ENCODE measurements around the gene PWP1.
"Not testable (repeated sequence)": the region's sequence is repeated elsewhere in the genome, so short reads cannot be mapped to it uniquely, and the experiment has no call there.

The PWP1 gene

DNA sequence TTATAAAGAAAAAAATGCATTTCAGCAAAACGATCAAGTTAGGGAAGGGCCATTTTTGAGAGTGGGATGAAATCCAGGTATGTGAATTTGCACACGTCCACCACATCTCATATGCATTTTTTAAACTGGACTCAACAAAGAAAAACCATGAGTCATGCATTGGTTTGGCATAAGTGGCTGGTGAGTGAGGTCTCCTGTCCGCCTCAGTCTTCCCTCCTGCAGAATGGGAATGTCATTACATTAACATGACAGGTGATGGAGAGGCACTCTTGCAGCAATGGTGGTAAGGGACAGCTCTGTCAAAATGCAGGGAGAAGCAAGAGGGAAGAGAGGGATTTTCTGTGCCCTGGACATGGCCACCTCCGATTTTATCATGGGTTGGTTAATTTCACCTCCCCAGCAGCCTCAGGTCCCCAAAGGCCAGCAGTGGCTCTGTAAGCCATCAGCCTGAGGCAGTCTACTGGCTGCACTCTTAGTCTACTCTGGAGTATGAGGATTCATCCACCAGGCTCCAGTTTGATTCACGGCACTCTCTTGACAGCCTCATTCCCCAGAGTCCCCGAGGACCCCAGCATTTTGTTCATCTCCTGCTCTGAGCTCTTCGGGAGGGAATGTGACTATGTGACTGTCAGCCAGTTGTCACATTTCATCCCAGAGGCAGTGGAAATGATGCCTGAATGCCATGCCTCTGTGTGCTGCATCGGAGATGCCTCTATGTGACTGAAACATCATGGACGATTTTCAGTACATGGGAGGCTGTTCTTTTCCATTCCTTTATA is 17.1 kb upstream of the PWP1 start:
- DNase-seq (ENCODE audit: low read depth): no peak

- DNase-seq (ENCODE audit: low read depth): no peak
Observed at GRCh38 chr12:107669946-107670345, 15.7 kb upstream of the PWP1 start.

GRCh38 chr12:107670999-107671643 is 14.5 kb upstream of the PWP1 start:
- no peak for DNase-seq (ENCODE audit: low read depth)

GRCh38 chr12:107677671-107678070 is 7.9 kb upstream of the PWP1 start:
- no peak for DNase-seq (ENCODE audit: low read depth)

DNA sequence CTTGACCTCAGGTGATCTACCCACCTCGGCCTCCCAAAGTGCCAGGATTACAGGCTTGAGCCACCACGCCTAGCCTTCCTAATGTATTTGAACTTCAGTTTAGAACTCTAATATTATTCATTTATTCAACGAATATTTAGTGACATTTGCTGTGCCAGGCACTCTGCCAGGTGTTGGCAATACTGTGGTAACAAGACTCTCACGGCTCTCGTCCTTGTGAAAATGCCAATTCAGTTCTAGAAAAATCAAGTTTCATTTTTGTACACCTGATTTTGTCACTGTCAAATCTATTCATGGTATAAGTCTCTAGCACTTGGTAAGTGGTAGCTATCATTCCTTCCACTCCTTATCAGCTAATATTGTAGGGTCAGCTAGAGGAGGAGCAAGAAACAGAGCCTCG is 6.3 kb upstream of the PWP1 start:
- no peak for DNase-seq (ENCODE audit: low read depth)

GRCh38 chr12:107681455-107681835 is 4.2 kb upstream of the PWP1 start:
- no peak for DNase-seq (ENCODE audit: low read depth)

GRCh38 chr12:107681836-107682820 is 3.5 kb upstream of the PWP1 start:
- no peak for DNase-seq (ENCODE audit: low read depth)

- no peak for DNase-seq (ENCODE audit: low read depth)
Observed at GRCh38 chr12:107684029-107684795, 1.4 kb upstream of the PWP1 start.

DNA sequence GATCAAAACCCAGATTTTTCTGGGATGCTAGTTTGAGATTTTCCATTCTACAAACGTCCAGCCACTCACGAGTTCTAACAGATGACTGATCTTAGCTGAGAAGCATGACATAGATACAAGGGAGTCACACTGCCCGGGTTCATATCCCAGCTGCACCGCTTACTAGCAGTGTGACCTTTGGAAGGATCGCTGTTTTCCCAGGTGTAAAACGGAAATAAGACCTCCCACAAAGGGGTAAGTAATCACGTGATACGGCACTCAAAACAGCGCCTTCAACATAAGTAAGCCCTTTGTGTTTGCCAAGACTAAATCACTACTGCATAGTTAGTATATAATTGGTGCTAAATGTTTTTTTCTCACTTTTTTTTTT is 624 bp upstream of the PWP1 start:
- no peak for DNase-seq (ENCODE audit: low read depth)

DNA sequence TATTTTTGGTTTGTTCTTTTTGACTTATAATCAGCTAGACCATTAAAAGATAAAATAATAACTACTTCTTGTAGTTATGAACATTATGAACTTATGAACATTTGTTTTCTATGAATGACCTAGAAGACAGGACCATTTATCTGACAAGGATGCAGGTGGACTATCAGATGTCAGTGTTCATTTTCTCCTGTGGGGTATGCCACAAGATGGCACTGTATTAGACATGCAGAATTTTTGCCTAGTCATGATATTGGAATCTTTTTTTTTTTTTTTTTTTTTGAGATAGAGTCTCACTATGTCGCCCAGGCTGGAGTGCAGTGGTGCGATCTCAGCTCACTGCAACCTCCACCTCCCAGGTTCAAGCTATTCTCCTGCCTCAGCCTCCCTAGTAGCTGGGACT is 10.2 kb downstream of the PWP1 start:
- DNase-seq (ENCODE audit: low read depth): not testable (repeated sequence)

GRCh38 chr12:107702106-107702505 is 16.5 kb downstream of the PWP1 start:
- DNase-seq (ENCODE audit: low read depth): no peak

- DNase-seq (ENCODE audit: low read depth): no peak
Observed at GRCh38 chr12:107704041-107704440, 18.4 kb downstream of the PWP1 start.

GRCh38 chr12:107705522-107705921 is 19.9 kb downstream of the PWP1 start:
- not testable (repeated sequence) for DNase-seq (ENCODE audit: low read depth)

DNA sequence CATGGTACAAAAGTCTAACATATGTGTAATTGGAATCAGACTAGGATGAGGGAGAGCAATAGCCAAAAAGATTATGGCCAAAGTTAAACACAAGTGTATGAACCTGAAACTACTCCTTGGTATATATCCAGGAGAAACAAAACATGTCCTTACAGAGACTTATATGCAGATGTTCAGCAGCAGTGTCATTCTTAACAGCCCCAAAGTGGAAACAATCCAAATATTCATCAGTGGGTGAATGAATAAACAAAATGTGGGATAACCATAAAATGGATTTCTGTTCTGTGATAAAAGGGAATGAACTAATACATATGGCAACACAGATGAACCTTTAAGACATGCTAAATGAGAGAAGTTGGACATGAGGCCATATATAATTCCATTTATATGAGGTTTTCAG is 30.2 kb downstream of the PWP1 start:
- DNase-seq (ENCODE audit: low read depth): no peak

DNA sequence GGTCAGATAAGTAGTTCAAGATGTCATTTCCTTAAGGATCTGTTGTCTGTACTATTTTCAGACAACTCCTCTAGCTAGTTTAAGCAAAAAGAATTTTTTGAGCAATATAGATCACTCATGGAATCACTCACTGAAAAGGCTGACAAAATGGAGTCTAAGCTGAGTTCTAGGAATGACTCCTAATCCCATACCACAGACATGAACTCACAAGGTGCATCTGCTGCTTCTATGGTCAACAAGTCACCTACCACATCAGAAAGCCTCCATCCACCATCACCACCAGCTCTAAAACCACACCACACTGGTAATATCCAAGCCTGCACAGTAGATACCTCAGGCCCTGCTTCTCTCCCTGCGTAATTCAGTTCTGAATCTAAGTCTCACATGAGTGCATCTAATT is 33.0 kb downstream of the PWP1 start:
- no peak for DNase-seq (ENCODE audit: low read depth)

GRCh38 chr12:107727327-107727726 is 41.7 kb downstream of the PWP1 start:
- DNase-seq (ENCODE audit: low read depth): not testable (repeated sequence)

GRCh38 chr12:107727742-107728141 is 42.1 kb downstream of the PWP1 start:
- DNase-seq (ENCODE audit: low read depth): not testable (repeated sequence)

DNA sequence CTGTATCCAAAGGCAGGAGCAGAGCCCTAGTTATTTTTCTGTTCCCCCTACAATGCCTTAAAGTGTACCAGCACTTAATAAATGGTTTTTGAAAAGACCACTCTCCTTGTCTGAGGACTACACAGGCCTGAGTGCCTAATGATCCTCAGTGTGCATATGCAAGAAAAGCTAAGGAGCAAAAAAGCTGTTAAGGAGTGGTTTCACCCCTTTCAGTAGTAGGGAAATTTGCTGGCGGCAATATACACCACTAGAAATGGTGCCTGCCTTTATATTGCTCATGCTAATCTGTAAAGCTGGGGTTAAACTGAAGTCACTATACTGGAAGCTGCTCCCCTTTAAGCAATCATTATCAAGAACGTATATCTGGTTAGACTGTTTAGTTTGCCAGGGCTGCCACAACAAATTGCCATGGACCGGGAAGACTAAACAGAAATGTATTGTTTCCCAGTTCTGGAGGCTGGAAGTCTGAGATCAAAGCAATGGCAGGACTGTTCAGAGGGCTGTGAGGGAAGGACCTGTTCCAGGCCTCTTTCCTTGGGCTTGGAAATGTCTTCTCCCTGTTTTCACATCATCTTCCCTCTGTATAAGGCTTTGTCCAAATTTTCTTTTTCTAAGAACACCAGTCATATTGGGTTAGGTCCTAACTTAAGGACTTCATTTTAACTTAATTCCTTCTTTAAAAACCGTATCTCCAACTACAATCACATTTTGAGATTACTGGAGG is 45.2 kb downstream of the PWP1 start:
- no peak for DNase-seq (ENCODE audit: low read depth)

GRCh38 chr12:107731366-107731765 is 45.8 kb downstream of the PWP1 start:
- no peak for DNase-seq (ENCODE audit: low read depth)

DNA sequence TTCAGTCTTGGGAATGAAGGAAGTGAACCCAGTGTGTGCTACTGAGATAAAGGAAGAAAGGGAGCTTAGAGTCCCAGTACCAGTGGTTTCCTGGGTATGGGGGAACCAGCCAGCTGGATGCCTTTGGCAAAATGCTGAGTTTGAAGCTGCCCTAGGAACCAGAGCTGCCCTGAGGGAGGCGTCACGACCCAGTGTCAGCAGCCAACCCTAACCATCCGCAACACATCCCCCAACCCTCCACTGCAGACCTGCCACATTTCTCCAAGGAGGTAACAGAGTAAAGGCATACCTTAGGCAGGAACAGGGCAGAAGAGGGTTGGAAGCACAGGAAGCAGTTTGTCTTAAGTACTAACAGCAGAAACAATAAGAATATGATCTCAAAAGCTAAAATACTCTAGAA is 46.8 kb downstream of the PWP1 start:
- no peak for DNase-seq (ENCODE audit: low read depth)

DNA sequence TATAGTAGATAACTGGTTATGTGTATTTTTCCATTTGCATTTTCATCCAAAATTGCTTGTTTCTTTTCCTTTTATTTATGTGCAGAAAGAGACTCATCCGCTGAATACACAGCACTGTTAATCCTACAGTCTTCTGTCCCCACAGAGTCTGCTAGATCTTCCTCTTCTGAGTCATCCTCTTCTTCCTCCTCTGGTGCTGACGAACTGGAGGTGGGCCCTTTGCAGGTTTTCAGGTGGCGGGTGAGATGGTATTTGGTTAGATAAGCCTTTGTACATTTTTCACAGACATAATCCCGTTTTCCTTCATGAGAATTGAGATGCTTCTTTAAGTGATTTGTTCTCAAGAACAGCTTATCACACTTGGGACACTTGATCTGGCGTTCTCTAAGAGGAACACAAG is 48.5 kb downstream of the PWP1 start:
- no peak for DNase-seq (ENCODE audit: low read depth)

All from activated T-helper 1 cell treated with Interleukin-2 at 50 U/mL for 16 hours (primary cell).